ENCODE data around the gene ST8SIA1. TPM values are rescaled to one million over a fixed set of nuclear protein-coding genes. Genes with fewer than 3 reads are reported as not detected.

Gene ST8SIA1
- total and polyA plus RNA-seq, 2 of the 8 experiments (the other 6 are each of a cell fraction or from before 2014, with no cell fraction given): 1.9 to 4.4 TPM

DNA sequence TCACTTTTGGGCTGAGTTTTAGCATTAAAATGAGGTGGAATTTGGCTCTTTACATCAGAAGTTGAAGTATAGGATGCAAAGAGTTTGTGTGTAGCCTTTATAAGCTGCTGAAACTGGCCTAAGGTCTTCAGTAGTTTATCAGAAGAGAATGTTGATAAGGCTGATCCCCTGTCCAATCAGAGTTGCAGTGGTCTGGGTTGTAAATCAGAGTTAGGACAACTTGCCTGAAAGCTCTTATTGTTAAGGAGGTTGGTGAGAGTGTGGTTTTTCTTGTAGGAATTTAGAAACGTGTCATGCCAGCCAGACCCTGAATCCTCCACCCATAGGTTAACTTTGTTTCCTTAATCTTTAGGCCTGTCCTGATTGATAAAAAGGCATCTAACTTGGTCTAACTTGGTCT, 143.5 kb downstream of the ST8SIA1 start (continued):
- TF ChIP-seq, protein P1, sequence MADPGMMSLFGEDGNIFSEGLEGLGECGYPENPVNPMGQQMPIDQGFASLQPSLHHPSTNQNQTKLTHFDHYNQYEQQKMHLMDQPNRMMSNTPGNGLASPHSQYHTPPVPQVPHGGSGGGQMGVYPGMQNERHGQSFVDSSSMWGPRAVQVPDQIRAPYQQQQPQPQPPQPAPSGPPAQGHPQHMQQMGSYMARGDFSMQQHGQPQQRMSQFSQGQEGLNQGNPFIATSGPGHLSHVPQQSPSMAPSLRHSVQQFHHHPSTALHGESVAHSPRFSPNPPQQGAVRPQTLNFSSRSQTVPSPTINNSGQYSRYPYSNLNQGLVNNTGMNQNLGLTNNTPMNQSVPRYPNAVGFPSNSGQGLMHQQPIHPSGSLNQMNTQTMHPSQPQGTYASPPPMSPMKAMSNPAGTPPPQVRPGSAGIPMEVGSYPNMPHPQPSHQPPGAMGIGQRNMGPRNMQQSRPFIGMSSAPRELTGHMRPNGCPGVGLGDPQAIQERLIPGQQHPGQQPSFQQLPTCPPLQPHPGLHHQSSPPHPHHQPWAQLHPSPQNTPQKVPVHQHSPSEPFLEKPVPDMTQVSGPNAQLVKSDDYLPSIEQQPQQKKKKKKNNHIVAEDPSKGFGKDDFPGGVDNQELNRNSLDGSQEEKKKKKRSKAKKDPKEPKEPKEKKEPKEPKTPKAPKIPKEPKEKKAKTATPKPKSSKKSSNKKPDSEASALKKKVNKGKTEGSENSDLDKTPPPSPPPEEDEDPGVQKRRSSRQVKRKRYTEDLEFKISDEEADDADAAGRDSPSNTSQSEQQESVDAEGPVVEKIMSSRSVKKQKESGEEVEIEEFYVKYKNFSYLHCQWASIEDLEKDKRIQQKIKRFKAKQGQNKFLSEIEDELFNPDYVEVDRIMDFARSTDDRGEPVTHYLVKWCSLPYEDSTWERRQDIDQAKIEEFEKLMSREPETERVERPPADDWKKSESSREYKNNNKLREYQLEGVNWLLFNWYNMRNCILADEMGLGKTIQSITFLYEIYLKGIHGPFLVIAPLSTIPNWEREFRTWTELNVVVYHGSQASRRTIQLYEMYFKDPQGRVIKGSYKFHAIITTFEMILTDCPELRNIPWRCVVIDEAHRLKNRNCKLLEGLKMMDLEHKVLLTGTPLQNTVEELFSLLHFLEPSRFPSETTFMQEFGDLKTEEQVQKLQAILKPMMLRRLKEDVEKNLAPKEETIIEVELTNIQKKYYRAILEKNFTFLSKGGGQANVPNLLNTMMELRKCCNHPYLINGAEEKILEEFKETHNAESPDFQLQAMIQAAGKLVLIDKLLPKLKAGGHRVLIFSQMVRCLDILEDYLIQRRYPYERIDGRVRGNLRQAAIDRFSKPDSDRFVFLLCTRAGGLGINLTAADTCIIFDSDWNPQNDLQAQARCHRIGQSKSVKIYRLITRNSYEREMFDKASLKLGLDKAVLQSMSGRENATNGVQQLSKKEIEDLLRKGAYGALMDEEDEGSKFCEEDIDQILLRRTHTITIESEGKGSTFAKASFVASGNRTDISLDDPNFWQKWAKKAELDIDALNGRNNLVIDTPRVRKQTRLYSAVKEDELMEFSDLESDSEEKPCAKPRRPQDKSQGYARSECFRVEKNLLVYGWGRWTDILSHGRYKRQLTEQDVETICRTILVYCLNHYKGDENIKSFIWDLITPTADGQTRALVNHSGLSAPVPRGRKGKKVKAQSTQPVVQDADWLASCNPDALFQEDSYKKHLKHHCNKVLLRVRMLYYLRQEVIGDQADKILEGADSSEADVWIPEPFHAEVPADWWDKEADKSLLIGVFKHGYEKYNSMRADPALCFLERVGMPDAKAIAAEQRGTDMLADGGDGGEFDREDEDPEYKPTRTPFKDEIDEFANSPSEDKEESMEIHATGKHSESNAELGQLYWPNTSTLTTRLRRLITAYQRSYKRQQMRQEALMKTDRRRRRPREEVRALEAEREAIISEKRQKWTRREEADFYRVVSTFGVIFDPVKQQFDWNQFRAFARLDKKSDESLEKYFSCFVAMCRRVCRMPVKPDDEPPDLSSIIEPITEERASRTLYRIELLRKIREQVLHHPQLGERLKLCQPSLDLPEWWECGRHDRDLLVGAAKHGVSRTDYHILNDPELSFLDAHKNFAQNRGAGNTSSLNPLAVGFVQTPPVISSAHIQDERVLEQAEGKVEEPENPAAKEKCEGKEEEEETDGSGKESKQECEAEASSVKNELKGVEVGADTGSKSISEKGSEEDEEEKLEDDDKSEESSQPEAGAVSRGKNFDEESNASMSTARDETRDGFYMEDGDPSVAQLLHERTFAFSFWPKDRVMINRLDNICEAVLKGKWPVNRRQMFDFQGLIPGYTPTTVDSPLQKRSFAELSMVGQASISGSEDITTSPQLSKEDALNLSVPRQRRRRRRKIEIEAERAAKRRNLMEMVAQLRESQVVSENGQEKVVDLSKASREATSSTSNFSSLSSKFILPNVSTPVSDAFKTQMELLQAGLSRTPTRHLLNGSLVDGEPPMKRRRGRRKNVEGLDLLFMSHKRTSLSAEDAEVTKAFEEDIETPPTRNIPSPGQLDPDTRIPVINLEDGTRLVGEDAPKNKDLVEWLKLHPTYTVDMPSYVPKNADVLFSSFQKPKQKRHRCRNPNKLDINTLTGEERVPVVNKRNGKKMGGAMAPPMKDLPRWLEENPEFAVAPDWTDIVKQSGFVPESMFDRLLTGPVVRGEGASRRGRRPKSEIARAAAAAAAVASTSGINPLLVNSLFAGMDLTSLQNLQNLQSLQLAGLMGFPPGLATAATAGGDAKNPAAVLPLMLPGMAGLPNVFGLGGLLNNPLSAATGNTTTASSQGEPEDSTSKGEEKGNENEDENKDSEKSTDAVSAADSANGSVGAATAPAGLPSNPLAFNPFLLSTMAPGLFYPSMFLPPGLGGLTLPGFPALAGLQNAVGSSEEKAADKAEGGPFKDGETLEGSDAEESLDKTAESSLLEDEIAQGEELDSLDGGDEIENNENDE (IDR thresholded peaks at IDR 0.05; ENCODE audit: insufficient replicate concordance, low read length): no peak
- TF ChIP-seq SIX5 (IDR thresholded peaks at IDR 0.05; ENCODE audit: low read depth, low read length) (no peak), EZH2 (IDR thresholded peaks at IDR 0.05; ENCODE audit: low read depth, low read length, severe bottlenecking) (no peak), SP1 (IDR thresholded peaks at IDR 0.05; ENCODE audit: low read depth, low read length) (no peak), RXRA (IDR thresholded peaks at IDR 0.05; ENCODE audit: insufficient read depth, low read depth, low read length) (no peak)
- TF ChIP-seq, protein P2, sequence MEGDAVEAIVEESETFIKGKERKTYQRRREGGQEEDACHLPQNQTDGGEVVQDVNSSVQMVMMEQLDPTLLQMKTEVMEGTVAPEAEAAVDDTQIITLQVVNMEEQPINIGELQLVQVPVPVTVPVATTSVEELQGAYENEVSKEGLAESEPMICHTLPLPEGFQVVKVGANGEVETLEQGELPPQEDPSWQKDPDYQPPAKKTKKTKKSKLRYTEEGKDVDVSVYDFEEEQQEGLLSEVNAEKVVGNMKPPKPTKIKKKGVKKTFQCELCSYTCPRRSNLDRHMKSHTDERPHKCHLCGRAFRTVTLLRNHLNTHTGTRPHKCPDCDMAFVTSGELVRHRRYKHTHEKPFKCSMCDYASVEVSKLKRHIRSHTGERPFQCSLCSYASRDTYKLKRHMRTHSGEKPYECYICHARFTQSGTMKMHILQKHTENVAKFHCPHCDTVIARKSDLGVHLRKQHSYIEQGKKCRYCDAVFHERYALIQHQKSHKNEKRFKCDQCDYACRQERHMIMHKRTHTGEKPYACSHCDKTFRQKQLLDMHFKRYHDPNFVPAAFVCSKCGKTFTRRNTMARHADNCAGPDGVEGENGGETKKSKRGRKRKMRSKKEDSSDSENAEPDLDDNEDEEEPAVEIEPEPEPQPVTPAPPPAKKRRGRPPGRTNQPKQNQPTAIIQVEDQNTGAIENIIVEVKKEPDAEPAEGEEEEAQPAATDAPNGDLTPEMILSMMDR (IDR thresholded peaks at IDR 0.05; ENCODE audit: control extremely low read depth in 1 of 3, insufficient read depth in 1 of 3, low read depth in 1 of 3, low read length in 3 of 3): no peak
- TF ChIP-seq, protein P3, sequence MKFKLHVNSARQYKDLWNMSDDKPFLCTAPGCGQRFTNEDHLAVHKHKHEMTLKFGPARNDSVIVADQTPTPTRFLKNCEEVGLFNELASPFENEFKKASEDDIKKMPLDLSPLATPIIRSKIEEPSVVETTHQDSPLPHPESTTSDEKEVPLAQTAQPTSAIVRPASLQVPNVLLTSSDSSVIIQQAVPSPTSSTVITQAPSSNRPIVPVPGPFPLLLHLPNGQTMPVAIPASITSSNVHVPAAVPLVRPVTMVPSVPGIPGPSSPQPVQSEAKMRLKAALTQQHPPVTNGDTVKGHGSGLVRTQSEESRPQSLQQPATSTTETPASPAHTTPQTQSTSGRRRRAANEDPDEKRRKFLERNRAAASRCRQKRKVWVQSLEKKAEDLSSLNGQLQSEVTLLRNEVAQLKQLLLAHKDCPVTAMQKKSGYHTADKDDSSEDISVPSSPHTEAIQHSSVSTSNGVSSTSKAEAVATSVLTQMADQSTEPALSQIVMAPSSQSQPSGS (IDR thresholded peaks at IDR 0.05; ENCODE audit: low read length): no peak
